Measurements from ENCODE around the gene ZNF26.
"Not testable (repeated sequence)": the region's sequence is repeated elsewhere in the genome, so short reads cannot be mapped to it uniquely, and the experiment has no call there.

Gene ZNF26

DNA sequence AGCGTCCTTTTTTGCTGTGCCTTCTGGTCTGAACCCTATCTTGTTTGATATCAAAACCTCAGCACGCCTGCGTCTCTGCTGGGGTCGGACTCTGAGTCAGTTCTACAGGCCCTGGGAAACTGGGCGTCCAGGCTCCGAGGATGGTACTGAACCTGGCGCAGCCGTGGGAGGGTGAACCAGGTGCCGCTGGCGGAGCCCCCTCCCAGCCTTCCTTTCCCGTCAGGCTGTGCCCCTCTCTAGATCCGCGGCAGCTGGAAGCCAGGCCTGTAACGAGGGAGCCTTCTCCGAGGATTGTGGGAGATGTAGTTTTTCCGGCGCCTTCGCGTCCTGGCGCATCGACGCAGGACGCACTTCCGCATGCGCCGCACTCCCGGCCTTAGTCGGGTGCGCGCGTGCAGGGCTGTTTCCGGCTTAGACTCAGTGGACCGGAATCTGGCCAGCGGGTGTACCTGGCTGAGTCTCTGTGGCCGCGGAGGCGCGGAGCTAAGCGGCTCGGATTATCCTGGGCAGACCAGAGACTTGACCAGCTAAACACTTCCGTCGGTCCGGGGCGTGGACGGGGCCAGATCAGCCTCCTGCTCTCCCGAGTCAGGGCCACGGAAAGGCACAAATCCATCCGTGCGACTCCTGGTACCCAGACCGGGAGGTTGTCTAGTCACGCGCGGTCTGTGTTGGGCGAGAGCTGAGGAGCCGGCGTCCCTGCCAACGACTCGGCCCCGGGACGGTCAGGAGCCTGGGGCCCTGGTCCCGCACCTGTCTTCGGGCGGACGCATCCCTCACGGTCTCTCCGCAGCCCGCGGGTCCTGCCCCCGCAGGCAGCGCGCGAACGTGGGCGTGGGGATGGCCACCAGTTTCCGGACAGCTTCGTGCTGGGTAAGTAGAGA is at the start of gene ZNF26:
ZNF26 (plus strand) TSS at position 367 of the 884 bp plus-strand sequence; CDS start at position 841, 474 bp downstream.
- Histone ChIP-seq H3K36me3 (ENCODE audit: control insufficient read depth, insufficient read depth, low read length, severe bottlenecking) (no peaks in the 10 kb centered on the region), H3K4me3 (ENCODE audit: low read length) (peak within 1 kb of the TSS; percentile 92), H3K9ac (ENCODE audit: low read length) (peak within 1 kb of the TSS; percentile 95), H3K9me3 (ENCODE audit: control insufficient read depth, low read length) (peaks cover 9% of the 10 kb centered on the region), H3K4me1 (ENCODE audit: control insufficient read depth, insufficient read depth, low read length) (peaks cover 17% of the 10 kb centered on the region), H3K27me3 (replicated peaks; ENCODE audit: control insufficient read depth, insufficient read depth, low read length) (no peaks in the 10 kb centered on the region)
- DNase-seq (ENCODE audit: low read depth), result peak; percentile 98

- H3K9ac ChIP-seq (ENCODE audit: low read length); DNase-seq (ENCODE audit: low read depth); H3K27me3 ChIP-seq (replicated peaks; ENCODE audit: control insufficient read depth, insufficient read depth, low read length); H3K4me1 ChIP-seq (ENCODE audit: control insufficient read depth, insufficient read depth, low read length): not testable (repeated sequence)
- peaks cover 81% of the 10 kb centered on the region for H3K9me3 ChIP-seq (ENCODE audit: control insufficient read depth, low read length)
- H3K36me3 ChIP-seq (ENCODE audit: control insufficient read depth, insufficient read depth, low read length, severe bottlenecking), result peaks cover 73% of the 10 kb centered on the region
- peak overlapping the region; percentile 46 for H3K4me3 ChIP-seq (ENCODE audit: low read length)
These were observed 49.2 kb upstream of the ZNF26 start for GRCh38 chr12:132936921-132937320.

DNA sequence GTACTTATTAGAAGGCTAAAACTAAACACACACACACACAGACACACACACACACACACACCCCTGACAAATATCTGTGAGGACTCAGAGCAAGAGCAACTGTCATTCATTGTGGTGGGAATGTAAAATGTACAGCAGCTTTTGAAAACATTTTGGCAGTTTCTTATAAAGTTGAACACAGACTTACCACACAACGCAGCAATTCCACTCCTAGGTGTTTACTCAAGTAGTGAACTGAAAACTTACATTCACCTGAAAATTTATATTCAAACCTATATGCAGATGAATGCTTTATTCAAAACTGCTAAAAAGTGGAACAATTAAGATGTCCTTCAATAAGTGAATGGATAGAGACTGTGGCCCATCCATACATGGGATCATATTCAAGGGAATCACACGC is 48.7 kb upstream of the ZNF26 start:
- H3K4me3 ChIP-seq (ENCODE audit: low read length), result peak overlapping the region; percentile 23
- no peaks in the 10 kb centered on the region for H3K4me1 ChIP-seq (ENCODE audit: control insufficient read depth, insufficient read depth, low read length)
- no peak for DNase-seq (ENCODE audit: low read depth)
- peaks cover 73% of the 10 kb centered on the region for H3K36me3 ChIP-seq (ENCODE audit: control insufficient read depth, insufficient read depth, low read length, severe bottlenecking)
- H3K9me3 ChIP-seq (ENCODE audit: control insufficient read depth, low read length), result peaks cover 81% of the 10 kb centered on the region
- H3K9ac ChIP-seq (ENCODE audit: low read length), result no peak overlapping the region
- H3K27me3 ChIP-seq (replicated peaks; ENCODE audit: control insufficient read depth, insufficient read depth, low read length), result no peaks in the 10 kb centered on the region

GRCh38 chr12:132938807-132939206 is 47.4 kb upstream of the ZNF26 start:
- H3K4me3 ChIP-seq (ENCODE audit: low read length); DNase-seq (ENCODE audit: low read depth); H3K9ac ChIP-seq (ENCODE audit: low read length); H3K27me3 ChIP-seq (replicated peaks; ENCODE audit: control insufficient read depth, insufficient read depth, low read length); H3K4me1 ChIP-seq (ENCODE audit: control insufficient read depth, insufficient read depth, low read length): not testable (repeated sequence)
- H3K9me3 ChIP-seq (ENCODE audit: control insufficient read depth, low read length), result peaks cover 81% of the 10 kb centered on the region
- H3K36me3 ChIP-seq (ENCODE audit: control insufficient read depth, insufficient read depth, low read length, severe bottlenecking), result peaks cover 73% of the 10 kb centered on the region

DNA sequence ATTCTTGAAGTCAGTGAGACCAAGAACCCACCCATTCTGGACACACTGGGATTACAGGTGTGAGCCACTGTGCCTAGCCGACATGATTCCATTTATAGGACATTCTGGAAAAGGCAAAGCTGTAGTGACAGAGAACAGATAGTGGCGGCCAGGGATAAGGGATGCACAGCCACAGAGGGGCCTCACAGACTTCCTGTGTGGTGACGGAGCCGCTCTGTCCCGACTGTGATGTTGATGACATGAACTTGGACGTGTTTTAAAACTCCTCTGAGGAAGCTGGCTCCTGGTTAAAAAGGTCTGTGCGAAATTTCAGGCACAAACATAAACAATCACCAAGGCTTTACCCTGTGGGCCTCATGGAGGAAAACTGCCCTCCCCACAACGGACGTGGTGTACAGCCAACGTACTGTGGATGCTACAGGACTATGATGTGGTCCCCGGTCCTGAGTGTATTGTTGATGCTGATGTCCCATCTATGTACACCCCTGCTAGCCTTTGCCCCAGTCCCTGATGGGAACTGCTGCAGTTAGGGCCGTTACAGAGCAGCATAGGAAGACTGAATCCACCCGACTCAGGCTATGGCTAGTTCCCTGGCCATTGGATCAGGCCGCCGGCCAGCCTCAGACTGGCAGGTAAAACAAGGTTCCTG is 46.0 kb upstream of the ZNF26 start:
- no peak for DNase-seq (ENCODE audit: low read depth)
- Histone ChIP-seq H3K9me3 (ENCODE audit: control insufficient read depth, low read length) (peaks cover 81% of the 10 kb centered on the region), H3K9ac (ENCODE audit: low read length) (no peak overlapping the region), H3K4me1 (ENCODE audit: control insufficient read depth, insufficient read depth, low read length) (no peaks in the 10 kb centered on the region), H3K36me3 (ENCODE audit: control insufficient read depth, insufficient read depth, low read length, severe bottlenecking) (peaks cover 74% of the 10 kb centered on the region), H3K4me3 (ENCODE audit: low read length) (peak overlapping the region; percentile 61), H3K27me3 (replicated peaks; ENCODE audit: control insufficient read depth, insufficient read depth, low read length) (no peaks in the 10 kb centered on the region)

DNA sequence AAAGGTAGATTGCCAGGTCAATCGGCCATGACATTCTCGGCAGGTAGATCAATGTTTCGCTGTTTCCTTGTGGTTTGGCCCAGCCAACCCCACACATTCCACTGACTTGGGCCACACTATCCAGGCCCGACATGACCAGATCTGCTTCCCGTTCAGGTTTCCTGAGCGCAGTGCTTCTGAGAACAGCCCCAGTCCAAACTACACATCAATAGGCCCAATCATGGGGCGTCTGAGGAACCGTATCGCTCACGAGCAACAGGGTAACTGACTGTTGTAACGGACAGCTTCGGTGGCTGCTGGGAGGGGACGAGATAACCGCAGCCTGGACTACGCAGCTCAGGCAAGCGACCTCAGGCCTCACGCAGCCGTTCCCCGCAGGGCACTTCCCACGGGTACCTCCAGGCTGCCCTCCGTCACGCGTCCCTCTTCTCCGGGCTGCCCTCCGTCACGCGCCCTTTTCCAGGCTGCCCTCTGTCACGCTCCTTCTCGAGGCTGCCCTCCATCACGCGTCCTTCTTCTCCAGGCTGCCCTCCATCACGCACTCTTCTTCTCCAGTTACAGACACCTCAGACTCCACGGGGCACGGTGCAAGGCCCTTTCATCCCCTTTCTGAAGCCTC is 44.7 kb upstream of the ZNF26 start:
- Histone ChIP-seq H3K9me3 (ENCODE audit: control insufficient read depth, low read length) (peaks cover 83% of the 10 kb centered on the region), H3K9ac (ENCODE audit: low read length) (no peak overlapping the region), H3K4me1 (ENCODE audit: control insufficient read depth, insufficient read depth, low read length) (no peaks in the 10 kb centered on the region), H3K27me3 (replicated peaks; ENCODE audit: control insufficient read depth, insufficient read depth, low read length) (no peaks in the 10 kb centered on the region), H3K4me3 (ENCODE audit: low read length) (peak overlapping the region; percentile 48), H3K36me3 (ENCODE audit: control insufficient read depth, insufficient read depth, low read length, severe bottlenecking) (peaks cover 79% of the 10 kb centered on the region)
- DNase-seq (ENCODE audit: low read depth), result no peak

DNA sequence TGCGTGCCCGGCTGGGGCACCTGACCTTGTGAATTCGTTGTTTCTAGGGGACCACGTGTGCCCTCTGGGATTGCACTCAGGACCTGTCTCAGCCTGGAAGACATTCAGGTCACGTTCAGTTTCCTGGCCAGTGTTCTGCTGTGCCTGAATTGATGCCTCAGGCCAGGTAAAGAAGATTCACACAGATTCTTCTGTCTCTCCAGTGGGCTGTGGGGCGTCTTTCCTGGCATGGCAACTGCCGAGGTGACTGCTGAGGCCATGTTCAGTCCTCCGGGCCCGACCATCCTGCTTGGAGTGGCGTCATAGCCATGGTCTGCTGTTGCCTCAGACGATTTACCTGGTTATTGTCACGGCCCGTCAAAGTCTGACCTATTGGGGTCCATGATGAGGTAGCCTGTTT is 43.6 kb upstream of the ZNF26 start:
- peaks cover 81% of the 10 kb centered on the region for H3K9me3 ChIP-seq (ENCODE audit: control insufficient read depth, low read length)
- peaks cover 79% of the 10 kb centered on the region for H3K36me3 ChIP-seq (ENCODE audit: control insufficient read depth, insufficient read depth, low read length, severe bottlenecking)

GRCh38 chr12:132945806-132946205 is 40.4 kb upstream of the ZNF26 start:
- no peak for DNase-seq (ENCODE audit: low read depth)
- Histone ChIP-seq H3K36me3 (ENCODE audit: control insufficient read depth, insufficient read depth, low read length, severe bottlenecking) (peaks cover 95% of the 10 kb centered on the region), H3K9me3 (ENCODE audit: control insufficient read depth, low read length) (peaks cover 98% of the 10 kb centered on the region)

More for the DNA sequence above, 43.6 kb upstream of the ZNF26 start:
- peak overlapping the region; percentile 48 for H3K4me3 ChIP-seq (ENCODE audit: low read length)
- H3K9ac ChIP-seq (ENCODE audit: low read length), result no peak overlapping the region
- no peaks in the 10 kb centered on the region for H3K27me3 ChIP-seq (replicated peaks; ENCODE audit: control insufficient read depth, insufficient read depth, low read length)
- no peaks in the 10 kb centered on the region for H3K4me1 ChIP-seq (ENCODE audit: control insufficient read depth, insufficient read depth, low read length)
- no peak for DNase-seq (ENCODE audit: low read depth)

GRCh38 chr12:132946246-132946820 is 39.8 kb upstream of the ZNF26 start:
- no peaks in the 10 kb centered on the region for H3K4me1 ChIP-seq (ENCODE audit: control insufficient read depth, insufficient read depth, low read length)
- no peak overlapping the region for H3K9ac ChIP-seq (ENCODE audit: low read length)
- H3K27me3 ChIP-seq (replicated peaks; ENCODE audit: control insufficient read depth, insufficient read depth, low read length), result no peaks in the 10 kb centered on the region
- peaks cover 90% of the 10 kb centered on the region for H3K36me3 ChIP-seq (ENCODE audit: control insufficient read depth, insufficient read depth, low read length, severe bottlenecking)
- H3K9me3 ChIP-seq (ENCODE audit: control insufficient read depth, low read length), result peaks cover 98% of the 10 kb centered on the region
- peak overlapping the region; percentile 60 for H3K4me3 ChIP-seq (ENCODE audit: low read length)
- DNase-seq (ENCODE audit: low read depth), result no peak

More at GRCh38 chr12:132945806-132946205, 40.4 kb upstream of the ZNF26 start:
- no peak overlapping the region for H3K9ac ChIP-seq (ENCODE audit: low read length)
- H3K4me1 ChIP-seq (ENCODE audit: control insufficient read depth, insufficient read depth, low read length), result no peaks in the 10 kb centered on the region
- no peaks in the 10 kb centered on the region for H3K27me3 ChIP-seq (replicated peaks; ENCODE audit: control insufficient read depth, insufficient read depth, low read length)
- peak overlapping the region; percentile 60 for H3K4me3 ChIP-seq (ENCODE audit: low read length)

- Histone ChIP-seq H3K9me3 (ENCODE audit: control insufficient read depth, low read length) (peaks cover 97% of the 10 kb centered on the region), H3K27me3 (replicated peaks; ENCODE audit: control insufficient read depth, insufficient read depth, low read length) (no peaks in the 10 kb centered on the region), H3K9ac (ENCODE audit: low read length) (no peak overlapping the region), H3K4me3 (ENCODE audit: low read length) (peak overlapping the region; percentile 49), H3K36me3 (ENCODE audit: control insufficient read depth, insufficient read depth, low read length, severe bottlenecking) (peaks cover 77% of the 10 kb centered on the region), H3K4me1 (ENCODE audit: control insufficient read depth, insufficient read depth, low read length) (no peaks in the 10 kb centered on the region)
- DNase-seq (ENCODE audit: low read depth), result no peak
These were observed 37.8 kb upstream of the ZNF26 start for GRCh38 chr12:132948146-132949066.

All from adipocyte (in vitro differentiated cells).